RWPE2 (cell line): ENCODE measurements around the gene TEX11.
"Not testable (repeated sequence)": the region's sequence is repeated elsewhere in the genome, so short reads cannot be mapped to it uniquely, and the experiment has no call there.

ENCODE experiments used
- ATAC-seq: fragments of 200-7000 bp; cut with Tn5 transposase; 3 replicates; pipeline ENCODE4 v1.9.1; 2021; ENCODE audit warnings: low read depth
- DNase-seq: peaks from one replicate; pipeline ENCODE4 v3.0.0-alpha.2; 2020; ENCODE audit warnings: low spot score
- H3K27ac ChIP-seq: fragments of 450-650 bp; 2 replicates; pipeline ENCODE4 v1.5.1; 2017; ENCODE audit warnings: mild to moderate bottlenecking; ENCODE audit not compliant: poor library complexity, severe bottlenecking
- H3K27me3 ChIP-seq: fragments of 250-450 bp; sonication (Bioruptor Pico); 2 replicates; pipeline ENCODE4 v1.5.1; 2021; ENCODE audit warnings: mild to moderate bottlenecking, moderate library complexity; ENCODE audit not compliant: insufficient read depth, poor library complexity, severe bottlenecking
- H3K36me3 ChIP-seq: fragments of 250-450 bp; sonication (Bioruptor Pico); 2 replicates; pipeline ENCODE4 v1.5.1; 2020; ENCODE audit warnings: low read depth, mild to moderate bottlenecking, moderate library complexity
- H3K4me1 ChIP-seq: fragments of 250-450 bp; sonication (Bioruptor Pico); 2 replicates; pipeline ENCODE4 v1.5.1; 2021; ENCODE audit warnings: mild to moderate bottlenecking, moderate library complexity; ENCODE audit not compliant: insufficient read depth, poor library complexity, severe bottlenecking
- H3K4me3 ChIP-seq: fragments of 250-450 bp; sonication (Bioruptor Pico); 2 replicates; pipeline ENCODE4 v1.5.1; 2021; ENCODE audit warnings: mild to moderate bottlenecking, moderate library complexity; ENCODE audit not compliant: severe bottlenecking
- H3K9me3 ChIP-seq: fragments of 250-450 bp; sonication (Bioruptor Pico); 2 replicates; pipeline ENCODE4 v1.5.1; 2021; ENCODE audit warnings: mild to moderate bottlenecking, moderate library complexity; ENCODE audit not compliant: severe bottlenecking
- TF ChIP-seq, protein P1 (sequence below): fragments of 450-650 bp; IDR thresholded peaks from one replicate; pipeline ENCODE4 v1.5.1; 2017; ENCODE audit warnings: mild to moderate bottlenecking, moderate library complexity; ENCODE audit not compliant: poor library complexity, severe bottlenecking

TEX11 gene

GRCh38 chrX:70613295-70613694 is 295.2 kb downstream of the TEX11 start:
- Histone ChIP-seq H3K4me1 (no peaks in the 10 kb centered on the region), H3K4me3 (no peak overlapping the region), H3K36me3 (no peaks in the 10 kb centered on the region), H3K9me3 (no peaks in the 10 kb centered on the region), H3K27ac (no peak overlapping the region), H3K27me3 (no peaks in the 10 kb centered on the region)
- no peak for ATAC-seq
- TF ChIP-seq, protein P1, sequence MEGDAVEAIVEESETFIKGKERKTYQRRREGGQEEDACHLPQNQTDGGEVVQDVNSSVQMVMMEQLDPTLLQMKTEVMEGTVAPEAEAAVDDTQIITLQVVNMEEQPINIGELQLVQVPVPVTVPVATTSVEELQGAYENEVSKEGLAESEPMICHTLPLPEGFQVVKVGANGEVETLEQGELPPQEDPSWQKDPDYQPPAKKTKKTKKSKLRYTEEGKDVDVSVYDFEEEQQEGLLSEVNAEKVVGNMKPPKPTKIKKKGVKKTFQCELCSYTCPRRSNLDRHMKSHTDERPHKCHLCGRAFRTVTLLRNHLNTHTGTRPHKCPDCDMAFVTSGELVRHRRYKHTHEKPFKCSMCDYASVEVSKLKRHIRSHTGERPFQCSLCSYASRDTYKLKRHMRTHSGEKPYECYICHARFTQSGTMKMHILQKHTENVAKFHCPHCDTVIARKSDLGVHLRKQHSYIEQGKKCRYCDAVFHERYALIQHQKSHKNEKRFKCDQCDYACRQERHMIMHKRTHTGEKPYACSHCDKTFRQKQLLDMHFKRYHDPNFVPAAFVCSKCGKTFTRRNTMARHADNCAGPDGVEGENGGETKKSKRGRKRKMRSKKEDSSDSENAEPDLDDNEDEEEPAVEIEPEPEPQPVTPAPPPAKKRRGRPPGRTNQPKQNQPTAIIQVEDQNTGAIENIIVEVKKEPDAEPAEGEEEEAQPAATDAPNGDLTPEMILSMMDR, result no peak
- no peak for DNase-seq

- Histone ChIP-seq H3K27me3 (no peaks in the 10 kb centered on the region), H3K4me1 (no peaks in the 10 kb centered on the region), H3K36me3 (no peaks in the 10 kb centered on the region), H3K4me3 (no peak overlapping the region), H3K9me3 (no peaks in the 10 kb centered on the region), H3K27ac (no peak overlapping the region)
- ATAC-seq (no peak), DNase-seq (no peak)
- TF ChIP-seq, protein P1, result no peak
Measured at GRCh38 chrX:70605352-70605751, 303.2 kb downstream of the TEX11 start.

DNA sequence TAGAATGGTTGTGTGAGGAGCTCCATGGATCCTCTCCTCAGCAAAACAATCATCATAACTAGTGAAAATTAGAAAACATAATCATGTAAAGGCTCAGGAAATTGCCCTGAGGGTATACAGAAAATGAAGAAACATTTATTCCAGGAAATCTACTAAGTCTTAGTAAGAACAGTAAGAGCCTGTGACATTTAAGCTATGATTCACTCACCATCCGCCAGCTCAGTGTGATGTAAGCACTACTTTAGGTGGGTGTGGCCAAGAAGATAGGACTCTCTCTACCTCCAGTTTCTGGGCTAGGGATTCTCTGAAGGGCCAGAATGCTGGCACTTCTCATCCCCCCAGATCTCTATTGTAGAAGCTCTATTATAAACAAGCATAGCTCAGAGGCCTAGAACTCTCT is 316.4 kb downstream of the TEX11 start:
- no peak for DNase-seq
- TF ChIP-seq, protein P1, result no peak

DNA sequence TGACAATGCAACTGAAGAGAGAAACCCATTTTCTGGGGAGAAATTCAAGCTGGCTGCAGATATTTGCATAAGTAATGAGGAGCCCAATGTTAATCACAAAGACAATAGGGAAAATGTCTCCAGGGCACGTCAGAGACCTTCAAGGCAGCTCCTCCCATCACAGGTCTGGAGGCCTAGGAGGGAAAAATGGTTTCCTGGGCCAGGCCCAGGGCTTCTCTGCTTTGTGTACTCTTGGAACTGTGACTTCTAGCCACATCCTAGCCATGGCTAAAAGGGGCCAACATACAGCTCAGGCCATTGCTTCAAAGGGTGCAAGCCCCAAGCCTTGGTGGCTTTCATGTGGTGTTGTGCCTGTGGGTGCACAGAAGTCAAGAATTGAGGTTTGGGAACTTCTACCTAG is 321.4 kb downstream of the TEX11 start:
- H3K4me1 ChIP-seq, H3K36me3 ChIP-seq, H3K27me3 ChIP-seq, ATAC-seq, DNase-seq, H3K9me3 ChIP-seq, H3K27ac ChIP-seq, H3K4me3 ChIP-seq: not testable (repeated sequence)

More for the DNA sequence above, 316.4 kb downstream of the TEX11 start:
- Histone ChIP-seq H3K36me3 (no peaks in the 10 kb centered on the region), H3K4me3 (no peak overlapping the region), H3K9me3 (no peaks in the 10 kb centered on the region), H3K27ac (no peak overlapping the region), H3K27me3 (no peaks in the 10 kb centered on the region), H3K4me1 (no peaks in the 10 kb centered on the region)
- ATAC-seq, result peak; percentile 80

- DNase-seq (no peak), ATAC-seq (no peak)
- no peaks in the 10 kb centered on the region for H3K9me3 ChIP-seq
- H3K27me3 ChIP-seq, result no peaks in the 10 kb centered on the region
- no peaks in the 10 kb centered on the region for H3K36me3 ChIP-seq
- no peaks in the 10 kb centered on the region for H3K4me1 ChIP-seq
- TF ChIP-seq, protein P1, result no peak
- H3K27ac ChIP-seq, result no peak overlapping the region
- no peak overlapping the region for H3K4me3 ChIP-seq
Measured at GRCh38 chrX:70577442-70577841, 331.1 kb downstream of the TEX11 start.

GRCh38 chrX:70569922-70570576 is 338.5 kb downstream of the TEX11 start:
- ATAC-seq, DNase-seq, H3K27me3 ChIP-seq, H3K4me3 ChIP-seq, H3K9me3 ChIP-seq, H3K27ac ChIP-seq, H3K4me1 ChIP-seq, H3K36me3 ChIP-seq: not testable (repeated sequence)
